ENCODE results near the gene ARL8B. TPM values are rescaled to one million over a fixed set of nuclear protein-coding genes. Genes with fewer than 3 reads are reported as not detected.

Gene ARL8B
- total RNA-seq, 2 experiments from 2014 or later: 33.9 to 38.9 TPM

- no peak overlapping the region for H3K4me3 Mint-ChIP-seq
- peaks cover 65% of the 10 kb centered on the region for H3K4me1 Mint-ChIP-seq (ENCODE audit: low read depth)
- no peak for DNase-seq
- no peak overlapping the region for H3K27ac Mint-ChIP-seq
- ATAC-seq: no peak
- no peak for TF ChIP-seq CTCF (IDR thresholded peaks at IDR 0.05)
- H3K36me3 Mint-ChIP-seq (ENCODE audit: low read depth): peaks cover 5% of the 10 kb centered on the region
- intact Hi-C loops (cut with micrococcal nuclease): no loop called here
- POLR2A ChIA-PET: no interaction called here
- no peaks in the 10 kb centered on the region for H3K27me3 Mint-ChIP-seq
- CTCF ChIA-PET: interaction anchor here (1.0 to 1.4 kb wide), 5 partner anchors 25 to 451 kb away, joined by 3 to 5 read pairs (median 3); no protein-coding TSS in a partner anchor
- H3K9me3 Mint-ChIP-seq: no peaks in the 10 kb centered on the region
These were observed 40.0 kb downstream of the ARL8B start for GRCh38 chr3:5162102-5162501.

- no peak for TF ChIP-seq CTCF (IDR thresholded peaks at IDR 0.05)
- ChIA-PET CTCF (no interaction called here), POLR2A (interaction anchor here (0.8 kb wide), 1 partner anchor 23 kb away, joined by 3 read pairs; no protein-coding TSS in a partner anchor)
- intact Hi-C loops (cut with micrococcal nuclease): no loop called here
- no peak for ATAC-seq
- H3K27ac Mint-ChIP-seq: peak overlapping the region; percentile 42
- no peak overlapping the region for H3K4me3 Mint-ChIP-seq
- no peak for DNase-seq
- no peaks in the 10 kb centered on the region for H3K9me3 Mint-ChIP-seq
- H3K4me1 Mint-ChIP-seq (ENCODE audit: low read depth): peaks cover 56% of the 10 kb centered on the region
- H3K27me3 Mint-ChIP-seq: no peaks in the 10 kb centered on the region
- H3K36me3 Mint-ChIP-seq (ENCODE audit: low read depth): peaks cover 5% of the 10 kb centered on the region
These were observed 43.6 kb downstream of the ARL8B start for GRCh38 chr3:5165698-5166097.

GRCh38 chr3:5166846-5167245 is 44.8 kb downstream of the ARL8B start:
- Mint-ChIP-seq H3K4me1 (ENCODE audit: low read depth) (peaks cover 45% of the 10 kb centered on the region), H3K4me3 (no peak overlapping the region), H3K9me3 (no peaks in the 10 kb centered on the region), H3K27ac (no peak overlapping the region), H3K36me3 (ENCODE audit: low read depth) (peaks cover 7% of the 10 kb centered on the region), H3K27me3 (no peaks in the 10 kb centered on the region)
- intact Hi-C loops (cut with micrococcal nuclease): no loop called here
- DNase-seq: no peak
- ATAC-seq: no peak
- TF ChIP-seq CTCF (IDR thresholded peaks at IDR 0.05): no peak
- ChIA-PET POLR2A (interaction anchor here (0.6 kb wide), 1 partner anchor 30 kb away, joined by 3 read pairs; no protein-coding TSS in a partner anchor), CTCF (interaction anchor here (1.1 to 1.5 kb wide), 2 partner anchors 10 to 31 kb away, joined by 5 to 7 read pairs; no protein-coding TSS in a partner anchor)

- Mint-ChIP-seq H3K36me3 (ENCODE audit: low read depth) (peaks cover 11% of the 10 kb centered on the region), H3K27me3 (no peaks in the 10 kb centered on the region), H3K27ac (no peak overlapping the region), H3K9me3 (no peaks in the 10 kb centered on the region), H3K4me1 (ENCODE audit: low read depth) (peaks cover 40% of the 10 kb centered on the region), H3K4me3 (no peak overlapping the region)
- DNase-seq: no peak
- CTCF ChIA-PET: interaction anchor here (1.1 to 1.5 kb wide), 3 partner anchors 8 to 47 kb away, joined by 4 to 7 read pairs (median 5); no protein-coding TSS in a partner anchor
- POLR2A ChIA-PET: interaction anchor here (1.0 to 1.2 kb wide), 2 partner anchors 13 to 20 kb away, joined by 3 read pairs; no protein-coding TSS in a partner anchor
- intact Hi-C loops (cut with micrococcal nuclease): no loop called here
- ATAC-seq: no peak
- no peak for TF ChIP-seq CTCF (IDR thresholded peaks at IDR 0.05)
These were observed 46.0 kb downstream of the ARL8B start for GRCh38 chr3:5168110-5168509.

GRCh38 chr3:5169807-5170206 is 47.7 kb downstream of the ARL8B start:
- DNase-seq: no peak
- ATAC-seq: no peak
- Mint-ChIP-seq H3K4me3 (no peak overlapping the region), H3K27me3 (no peaks in the 10 kb centered on the region), H3K27ac (no peak overlapping the region), H3K9me3 (no peaks in the 10 kb centered on the region), H3K4me1 (ENCODE audit: low read depth) (peaks cover 26% of the 10 kb centered on the region), H3K36me3 (ENCODE audit: low read depth) (peaks cover 15% of the 10 kb centered on the region)
- CTCF ChIA-PET: no interaction called here
- intact Hi-C loops (cut with micrococcal nuclease): no loop called here
- TF ChIP-seq CTCF (IDR thresholded peaks at IDR 0.05): no peak
- POLR2A ChIA-PET: no interaction called here
